NCI-H146 treated with DMSO at 0.1 percent for 48 hours (cell line): Measurements from ENCODE around the gene PTCRA.
"Not testable (repeated sequence)": the region's sequence is repeated elsewhere in the genome, so short reads cannot be mapped to it uniquely, and the experiment has no call there.

ENCODE experiments used
- DNase-seq: peaks from one replicate; lab custom pipeline; 2025; ENCODE audit not compliant: unreplicated experiment; lab: John Stamatoyannopoulos, UW

Gene PTCRA

DNA sequence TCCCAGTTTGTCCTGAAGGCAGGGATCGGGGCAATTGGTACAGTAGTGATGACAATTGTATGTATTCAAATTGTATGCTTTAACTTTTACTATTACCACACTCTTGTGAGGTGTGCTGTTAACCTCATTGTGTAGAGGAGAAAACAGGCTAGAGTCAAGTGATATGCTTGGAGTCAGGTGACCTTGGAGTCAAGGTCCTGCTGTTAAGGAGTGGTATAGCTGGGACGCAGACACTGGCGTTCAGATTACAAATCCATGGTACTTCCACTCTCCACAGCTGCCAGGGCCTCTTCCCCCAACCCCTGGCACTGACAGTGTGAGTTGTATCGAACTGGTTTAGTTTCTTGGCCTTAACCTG lies 23.9 kb downstream of the PTCRA start:
- no peak for DNase-seq

DNA sequence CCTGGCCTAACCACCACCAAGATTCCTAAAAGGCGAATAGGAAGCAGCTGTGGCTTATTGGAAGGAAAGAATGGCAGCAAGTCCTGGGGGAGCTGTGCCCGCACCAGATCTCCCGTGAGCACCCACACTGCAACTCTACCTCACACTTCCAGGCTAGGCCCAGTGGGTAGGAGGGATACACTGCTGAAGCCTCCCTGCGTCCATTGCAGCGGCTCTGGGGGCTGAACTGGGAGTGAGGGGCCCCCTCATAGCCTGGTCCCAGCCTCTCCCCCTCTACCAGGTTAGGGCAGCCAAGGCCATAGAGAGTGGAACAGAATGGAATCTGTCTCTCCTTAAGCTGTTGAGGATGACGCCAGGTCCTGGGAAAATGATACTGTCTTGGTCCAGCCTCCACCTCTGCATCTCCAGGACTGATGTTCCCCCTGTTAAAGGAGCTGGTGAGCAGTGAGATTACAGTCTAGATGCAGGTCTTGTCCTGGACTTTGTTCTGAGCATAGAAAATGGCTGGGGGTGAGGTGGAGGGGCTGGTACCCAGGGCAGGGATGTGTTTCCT lies 24.7 kb downstream of the PTCRA start:
- DNase-seq: no peak

DNA sequence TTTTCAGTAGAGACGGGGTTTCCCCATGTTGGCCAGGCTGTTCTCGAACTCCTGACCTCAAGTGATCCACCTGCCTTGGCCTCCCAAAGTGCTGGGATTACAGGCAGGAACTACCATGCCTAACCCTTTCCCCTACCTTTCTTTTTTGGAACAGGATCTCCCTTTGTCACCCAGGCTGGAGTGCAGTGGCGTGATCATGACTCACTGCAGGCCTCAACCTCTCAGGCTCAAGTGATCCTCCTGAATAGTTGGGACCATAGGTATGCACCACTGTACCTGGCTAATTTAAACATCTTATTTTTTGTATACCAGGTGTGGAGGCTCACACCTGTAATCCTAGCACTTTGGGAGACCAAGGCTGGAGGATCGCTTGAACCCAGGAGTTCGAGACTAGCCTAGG lies 25.5 kb downstream of the PTCRA start:
- not testable (repeated sequence) for DNase-seq

DNA sequence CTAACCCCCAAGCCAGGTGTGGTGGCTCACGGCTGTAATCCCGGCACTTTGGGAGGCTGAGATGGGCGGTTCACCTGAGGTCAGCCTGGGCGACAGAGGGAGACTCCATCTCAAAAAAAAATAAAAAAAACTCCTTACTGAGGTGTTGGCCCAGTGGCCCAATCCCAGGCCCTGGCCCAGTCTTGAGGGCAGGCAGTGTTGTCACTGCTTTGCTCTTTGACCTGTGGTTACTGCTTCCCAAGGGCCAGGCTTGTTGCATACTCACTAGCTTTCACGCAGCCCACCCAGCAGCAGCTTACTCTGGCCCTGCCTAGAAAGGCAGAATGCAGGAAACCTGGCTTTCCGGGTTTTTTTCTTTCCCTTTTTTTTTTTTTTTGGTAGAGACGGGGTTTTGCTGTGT lies 26.6 kb downstream of the PTCRA start:
- no peak for DNase-seq

DNA sequence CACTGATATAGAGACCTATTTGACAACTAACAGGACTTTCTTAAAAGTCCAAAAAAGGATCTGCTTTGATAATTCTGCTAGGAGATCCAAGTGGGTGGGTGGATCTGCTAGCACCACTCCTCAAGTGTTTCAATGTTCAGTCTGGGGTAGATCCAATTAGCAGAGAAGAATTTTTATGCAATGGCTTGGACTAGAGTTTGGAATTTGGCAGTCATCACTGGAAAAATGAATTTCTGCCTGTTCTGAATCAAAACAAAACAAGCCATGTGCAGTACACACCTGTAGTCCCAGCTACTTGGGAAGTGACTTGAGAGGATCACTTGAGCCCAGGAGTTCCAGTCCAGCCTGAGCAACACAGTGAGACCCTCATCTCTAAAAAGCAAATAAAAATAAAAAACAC lies 32.1 kb downstream of the PTCRA start:
- no peak for DNase-seq

DNA sequence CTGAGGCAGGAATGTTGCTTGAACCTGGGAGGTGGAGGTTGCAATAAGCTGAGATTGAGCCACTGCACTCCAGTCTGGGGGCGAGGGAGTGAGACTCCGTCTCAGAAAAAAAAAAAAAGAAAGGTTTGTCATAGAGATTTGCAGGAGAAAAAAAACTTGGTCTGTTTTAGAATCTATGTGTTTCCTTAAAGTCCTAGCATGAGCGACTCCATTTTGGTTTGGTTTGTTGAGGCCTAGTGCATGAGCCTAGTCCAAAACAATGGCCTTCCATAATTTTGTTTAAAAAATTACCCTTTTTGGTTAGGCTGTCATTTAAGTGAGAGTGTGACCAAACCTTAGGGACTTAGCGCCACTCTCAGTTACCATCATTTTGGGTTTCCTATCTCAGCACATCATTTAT lies 36.5 kb downstream of the PTCRA start:
- no peak for DNase-seq

DNA sequence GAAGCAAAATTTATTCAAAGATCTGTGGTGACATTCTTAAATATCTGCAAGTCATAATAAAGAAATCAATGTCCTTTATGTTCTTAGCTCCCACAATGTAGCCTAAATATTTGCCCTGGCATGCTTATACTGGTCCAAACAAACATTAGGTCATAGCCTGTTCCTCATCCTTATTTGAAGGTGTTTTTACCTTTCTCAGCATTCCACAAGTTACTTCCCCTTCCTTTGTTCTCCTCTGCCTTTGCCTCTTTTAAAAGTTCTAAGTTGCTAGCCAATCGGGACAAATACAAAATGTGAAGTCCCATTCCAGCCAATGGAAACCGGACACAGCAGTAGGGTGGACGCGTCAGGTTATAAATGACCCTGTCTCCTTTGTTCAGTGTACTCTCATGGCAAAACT lies 38.6 kb downstream of the PTCRA start:
- DNase-seq: not testable (repeated sequence)

DNA sequence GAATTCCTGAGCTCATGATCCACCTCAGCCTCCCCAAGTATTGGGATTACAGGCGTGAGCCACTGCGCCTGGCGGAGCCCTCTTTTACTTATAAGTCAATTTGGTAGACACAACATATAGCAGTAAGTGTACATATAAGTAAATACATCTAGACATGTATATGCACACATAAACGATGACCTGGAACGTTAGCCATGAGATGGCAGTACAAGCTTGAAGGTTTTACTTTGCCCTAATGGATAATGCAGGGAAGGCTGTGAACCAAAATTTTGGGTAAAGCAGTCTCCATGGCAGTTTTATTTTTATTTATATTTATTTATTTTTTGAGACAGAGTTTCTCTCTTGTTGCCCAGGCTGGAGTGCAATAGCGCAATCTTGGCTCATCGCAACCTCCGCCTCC lies 42.3 kb downstream of the PTCRA start:
- DNase-seq: no peak

DNA sequence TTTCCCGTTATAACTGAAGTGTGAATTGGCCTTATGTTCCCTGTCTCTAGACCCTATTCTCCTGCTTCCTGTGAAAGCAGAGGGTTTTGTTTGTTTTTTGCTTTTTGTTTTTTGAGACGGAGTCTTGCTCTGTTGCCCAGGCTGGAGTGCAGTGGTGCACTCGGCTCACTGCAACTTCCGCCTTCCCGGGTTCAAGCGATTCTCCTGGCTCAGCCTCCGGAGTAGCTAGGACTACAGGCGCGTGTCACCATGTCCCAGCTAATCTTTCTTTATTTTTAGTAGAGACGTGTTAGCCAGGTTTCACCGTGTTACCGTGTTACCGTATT lies 44.0 kb downstream of the PTCRA start:
- DNase-seq: no peak

DNA sequence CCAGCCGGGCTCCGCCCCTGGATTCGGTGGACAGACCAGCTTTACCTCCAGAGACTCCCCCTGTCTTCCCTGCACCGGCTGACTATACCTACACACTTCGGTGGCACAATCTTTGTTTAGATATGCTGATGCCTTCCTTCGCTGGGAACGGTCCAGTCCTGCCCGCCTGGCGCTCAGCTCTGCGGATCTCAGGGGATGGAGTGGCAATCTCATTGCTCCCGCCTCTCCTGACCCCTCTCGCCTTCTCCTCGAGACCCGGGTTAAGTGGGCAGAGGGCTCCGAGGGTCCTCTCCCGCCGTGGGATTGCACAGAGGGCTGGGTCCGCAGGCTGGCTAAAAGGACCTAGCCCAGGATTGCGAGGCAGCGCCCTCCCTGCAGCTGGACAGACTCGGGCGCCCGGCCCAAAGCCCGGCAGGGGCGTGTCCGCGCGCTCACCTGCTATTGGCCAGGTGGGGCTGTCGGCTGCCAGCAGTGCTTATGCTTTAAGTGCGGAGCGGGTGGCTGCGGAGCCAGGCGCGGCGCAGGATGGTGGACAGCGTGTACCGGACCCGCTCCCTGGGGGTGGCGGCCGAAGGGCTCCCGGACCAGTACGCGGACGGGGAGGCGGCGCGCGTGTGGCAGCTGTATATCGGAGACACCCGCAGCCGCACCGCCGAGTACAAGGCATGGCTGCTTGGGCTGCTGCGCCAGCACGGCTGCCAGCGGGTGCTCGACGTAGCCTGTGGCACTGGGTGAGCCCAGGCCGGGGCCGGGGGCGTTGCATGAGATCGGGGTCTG lies 44.6 kb downstream of the PTCRA start, which contains the start of gene GNMT:
TSS of gene GNMT (plus strand) at position 512 of the 777 bp plus-strand sequence. CDS start at position 526, 14 bp downstream.
- DNase-seq: peak; percentile 76

DNA sequence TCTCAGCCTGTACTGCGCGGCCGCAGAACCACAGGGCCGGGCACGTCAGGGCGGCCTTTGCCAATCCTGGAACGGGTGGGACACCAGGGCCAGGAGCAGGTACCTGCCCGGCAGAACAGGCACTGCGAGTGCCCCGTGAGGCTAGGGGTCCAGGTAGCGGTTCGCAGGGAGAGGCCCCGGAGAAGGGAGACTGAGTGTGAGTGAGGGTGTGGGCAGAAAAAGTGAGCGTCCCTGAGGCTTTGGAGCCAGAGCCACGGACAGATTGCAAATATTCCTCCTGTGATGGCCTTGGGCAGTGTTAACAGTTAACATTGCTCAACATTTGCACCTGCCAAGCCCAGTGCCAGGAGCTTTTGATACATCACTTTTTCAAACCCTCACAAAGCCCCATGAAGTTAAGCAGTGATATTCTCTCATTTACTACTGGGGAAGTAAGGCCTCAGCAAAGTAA lies 45.2 kb downstream of the PTCRA start:
- DNase-seq: no peak

DNA sequence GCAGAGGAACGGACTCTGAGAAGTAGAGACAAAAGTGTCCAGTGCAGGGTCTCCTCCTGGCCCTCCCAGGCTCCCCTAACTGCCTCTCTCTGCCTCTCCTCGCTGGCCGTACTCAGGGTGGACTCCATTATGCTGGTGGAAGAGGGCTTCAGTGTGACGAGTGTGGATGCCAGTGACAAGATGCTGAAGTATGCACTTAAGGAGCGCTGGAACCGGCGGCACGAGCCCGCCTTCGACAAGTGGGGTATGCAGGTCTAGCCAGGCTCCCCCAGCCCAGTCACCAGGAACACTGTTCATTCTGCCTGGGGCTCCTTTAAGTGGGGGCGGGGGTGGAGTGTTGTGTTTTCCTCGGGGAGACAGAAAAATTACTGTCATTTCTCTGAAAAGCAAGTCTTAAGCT lies 46.2 kb downstream of the PTCRA start:
- no peak for DNase-seq

DNA sequence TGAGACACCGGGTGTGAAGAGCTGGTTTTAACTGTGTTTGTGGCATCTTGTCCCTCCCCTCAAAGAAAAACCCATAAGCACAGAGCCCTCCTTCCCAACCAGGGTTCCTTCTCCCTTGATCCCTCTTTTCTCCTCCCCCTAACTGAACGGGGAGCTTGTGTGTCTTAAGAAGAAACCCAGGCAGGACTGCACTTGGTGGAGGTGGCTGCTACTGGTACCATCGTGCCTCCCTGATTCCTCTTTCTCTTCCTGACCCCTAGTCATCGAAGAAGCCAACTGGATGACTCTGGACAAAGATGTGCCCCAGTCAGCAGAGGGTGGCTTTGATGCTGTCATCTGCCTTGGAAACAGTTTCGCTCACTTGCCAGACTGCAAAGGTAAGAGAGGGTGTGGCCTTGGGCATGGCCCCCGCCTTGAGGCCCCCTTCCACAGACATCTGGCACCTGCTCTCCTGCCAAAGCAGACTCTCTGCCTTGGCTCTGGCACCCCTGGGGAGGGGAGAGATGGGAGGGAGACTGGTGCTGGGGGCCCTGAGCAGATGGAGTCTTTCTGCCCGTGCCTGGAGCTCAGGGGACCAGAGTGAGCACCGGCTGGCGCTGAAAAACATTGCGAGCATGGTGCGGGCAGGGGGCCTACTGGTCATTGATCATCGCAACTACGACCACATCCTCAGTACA lies 46.8 kb downstream of the PTCRA start:
- no peak for DNase-seq

DNA sequence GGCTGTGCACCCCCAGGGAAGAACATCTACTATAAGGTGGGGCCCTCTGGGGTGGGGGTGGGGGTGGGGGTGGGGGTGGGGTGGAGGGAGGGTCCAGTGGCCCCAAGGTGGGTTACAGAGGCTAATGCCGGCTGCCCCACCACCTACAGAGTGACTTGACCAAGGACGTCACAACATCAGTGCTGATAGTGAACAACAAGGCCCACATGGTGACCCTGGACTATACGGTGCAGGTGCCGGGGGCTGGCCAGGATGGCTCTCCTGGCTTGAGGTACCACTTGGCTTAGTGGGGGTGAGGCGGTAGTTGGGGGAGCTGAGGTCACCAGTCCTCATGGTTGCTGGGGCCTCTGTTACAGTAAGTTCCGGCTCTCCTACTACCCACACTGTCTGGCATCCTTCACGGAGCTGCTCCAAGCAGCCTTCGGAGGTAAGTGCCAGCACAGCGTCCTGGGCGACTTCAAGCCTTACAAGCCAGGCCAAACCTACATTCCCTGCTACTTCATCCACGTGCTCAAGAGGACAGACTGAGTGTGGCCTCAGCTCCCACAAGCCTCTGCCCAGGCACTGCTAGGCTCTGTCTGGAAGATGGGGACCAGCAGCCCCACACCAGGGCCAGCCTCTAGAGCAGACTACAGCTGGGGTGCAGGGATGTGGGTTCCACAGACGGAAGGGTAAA lies 47.5 kb downstream of the PTCRA start:
- DNase-seq: no peak

DNA sequence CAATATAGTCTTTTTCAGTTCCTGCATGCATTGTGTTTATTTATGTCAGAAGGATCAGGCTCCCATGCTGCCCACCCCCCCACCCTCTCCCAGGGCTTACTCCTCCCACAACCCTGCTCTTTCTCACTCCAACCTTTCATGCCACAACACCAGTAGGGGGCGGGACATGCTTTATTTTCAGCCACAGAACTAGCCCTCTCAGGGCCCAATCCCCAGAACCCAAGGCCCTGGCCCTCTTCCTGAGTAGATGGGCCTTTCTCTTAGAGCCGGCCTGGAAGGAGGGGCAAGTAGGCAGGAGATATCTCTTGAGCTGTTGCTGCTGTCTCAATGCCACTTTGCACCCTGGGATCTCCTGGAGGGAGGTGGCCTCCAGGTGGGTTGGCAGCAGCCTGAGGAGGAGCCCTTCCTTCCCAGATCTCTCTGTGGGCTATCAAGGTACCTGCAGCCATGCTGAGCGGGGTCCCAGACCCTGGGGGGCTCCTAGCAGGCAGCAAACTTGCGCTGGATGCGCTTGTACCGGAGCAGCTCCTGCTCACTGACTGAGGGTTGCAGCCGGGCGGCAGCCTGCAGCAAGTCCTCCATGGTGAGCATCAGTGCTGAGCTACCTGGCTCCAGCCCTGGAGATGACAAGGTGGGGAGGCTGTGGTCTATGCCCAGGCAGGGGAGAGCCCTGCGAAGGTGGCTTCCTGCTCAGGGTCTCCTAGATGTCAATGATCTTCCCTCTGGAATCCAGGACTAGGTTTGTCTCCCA lies 48.2 kb downstream of the PTCRA start:
- no peak for DNase-seq

DNA sequence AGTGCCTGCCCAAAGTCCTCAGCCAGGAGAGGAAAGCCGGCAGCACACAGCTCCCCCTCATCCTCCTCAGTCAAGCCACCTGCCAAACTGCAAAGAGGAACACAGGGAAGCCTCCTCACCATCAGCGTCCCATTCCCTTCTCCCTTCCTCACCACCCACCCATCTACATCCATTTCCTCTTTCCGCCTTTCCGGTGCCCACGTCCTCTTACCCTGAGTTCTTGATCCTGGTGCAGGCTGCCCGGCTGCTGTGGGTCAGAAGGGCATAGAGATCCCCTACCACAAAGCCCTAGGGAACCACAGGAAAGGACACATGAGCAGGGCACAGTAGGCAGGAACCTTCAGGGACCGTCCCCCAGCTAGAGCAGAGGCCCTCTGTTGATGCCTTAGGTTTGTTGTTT lies 50.7 kb downstream of the PTCRA start:
- no peak for DNase-seq

DNA sequence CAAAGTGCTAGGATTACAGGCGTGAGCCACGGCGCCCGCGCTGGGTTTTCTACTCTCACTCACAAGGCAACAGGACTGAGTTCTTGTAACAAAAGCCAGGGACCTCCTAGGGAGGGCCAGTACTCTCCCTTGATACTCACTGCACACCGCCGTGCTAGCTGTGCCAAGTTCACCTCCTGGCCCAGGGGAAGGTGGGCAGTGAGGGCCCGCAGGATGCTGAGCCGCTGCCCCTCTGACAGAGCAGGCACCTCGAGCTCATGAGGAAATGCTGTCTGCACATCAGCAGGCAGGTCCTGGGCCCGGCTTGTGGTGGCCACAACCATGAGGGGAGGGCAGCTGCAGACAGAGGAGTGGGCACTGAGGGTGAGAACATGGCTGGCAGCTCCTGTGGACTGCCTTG lies 51.4 kb downstream of the PTCRA start:
- DNase-seq: no peak

DNA sequence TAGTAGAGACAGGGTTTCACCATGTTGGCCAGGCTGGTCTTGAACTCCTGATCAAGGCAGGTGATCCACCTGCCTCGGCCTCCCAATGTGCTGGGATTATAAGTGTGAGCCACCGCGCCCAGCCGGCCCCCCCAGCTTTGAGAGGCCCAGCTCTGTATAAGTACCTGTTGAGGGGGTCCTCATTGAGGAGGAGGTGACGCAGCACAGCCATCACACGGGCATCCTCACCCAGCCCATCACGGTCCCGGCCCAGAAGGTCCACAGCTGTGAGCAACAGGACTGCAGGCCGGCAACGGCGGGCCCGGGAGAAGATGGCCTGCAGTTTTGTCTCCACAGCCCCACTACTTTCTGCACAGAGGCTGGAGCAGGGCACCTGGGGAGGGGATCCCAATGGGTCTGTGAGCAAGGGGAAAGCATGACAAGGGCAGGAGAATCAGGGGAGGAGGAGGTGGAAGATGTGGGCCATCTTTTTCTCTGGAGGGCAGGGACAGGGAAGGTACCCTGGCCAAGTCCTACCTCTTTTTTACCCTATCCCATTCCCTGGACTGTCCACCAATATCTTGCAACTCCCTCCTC lies 52.4 kb downstream of the PTCRA start:
- DNase-seq: no peak

DNA sequence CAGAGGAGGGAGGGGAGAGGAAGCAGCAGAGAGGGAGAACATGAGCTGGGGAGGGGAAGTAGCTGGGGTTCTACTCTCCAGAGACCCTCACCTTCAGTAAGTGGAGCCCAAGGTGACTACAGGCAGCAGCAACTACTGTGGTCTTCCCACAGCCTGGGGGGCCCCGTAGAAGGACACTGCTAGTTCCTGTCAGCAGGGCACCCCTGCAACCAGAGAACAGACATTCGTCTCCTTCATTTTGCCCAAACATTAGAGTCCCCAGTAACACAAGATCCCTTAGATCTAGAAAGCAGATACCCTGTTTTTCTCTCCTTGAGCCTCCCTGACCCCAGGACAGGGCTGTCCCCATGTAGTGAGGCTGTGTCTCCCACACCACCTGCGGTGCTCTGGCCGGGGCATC lies 52.9 kb downstream of the PTCRA start:
- DNase-seq: no peak

DNA sequence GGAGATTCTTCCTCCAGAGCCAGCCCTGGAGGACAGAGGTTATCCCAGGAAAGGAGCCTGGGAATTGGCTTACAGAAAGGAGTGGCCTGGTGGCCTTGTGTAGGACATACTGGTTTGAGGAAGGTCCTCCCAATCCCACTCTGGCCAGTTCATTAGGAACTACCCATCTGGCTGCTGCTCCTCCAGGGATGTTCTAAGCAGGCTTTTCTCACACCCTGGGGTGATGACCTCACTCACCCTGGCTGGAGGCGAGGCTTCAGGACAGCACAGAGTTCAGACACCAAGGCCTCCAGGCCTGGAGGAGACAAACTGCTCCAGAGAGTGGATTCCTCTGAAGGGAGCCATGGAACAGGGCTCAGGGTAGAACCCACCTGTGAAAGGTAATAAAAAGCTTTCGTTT lies 53.6 kb downstream of the PTCRA start:
- DNase-seq: no peak

DNA sequence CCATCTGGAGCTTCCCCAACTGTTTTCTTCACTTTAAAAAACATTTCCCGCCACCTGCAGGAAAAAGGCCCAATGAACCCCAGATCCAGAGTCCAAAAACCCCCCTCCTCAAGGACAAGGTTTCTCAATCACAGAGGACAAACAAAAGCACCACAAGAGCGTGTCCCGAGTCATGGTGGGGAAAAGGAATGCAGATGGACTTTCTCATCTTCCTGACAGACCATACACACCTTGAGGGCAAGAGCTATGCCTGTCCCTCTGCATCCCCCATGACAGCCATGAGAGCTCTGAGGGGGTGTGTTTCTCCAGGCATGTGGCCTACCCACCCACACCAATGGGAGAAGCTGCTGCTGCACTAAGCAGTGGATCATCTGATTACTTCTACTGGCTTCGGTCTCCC lies 54.1 kb downstream of the PTCRA start:
- DNase-seq: no peak
